ENCODE results near the gene ZFP36.

Gene ZFP36

DNA sequence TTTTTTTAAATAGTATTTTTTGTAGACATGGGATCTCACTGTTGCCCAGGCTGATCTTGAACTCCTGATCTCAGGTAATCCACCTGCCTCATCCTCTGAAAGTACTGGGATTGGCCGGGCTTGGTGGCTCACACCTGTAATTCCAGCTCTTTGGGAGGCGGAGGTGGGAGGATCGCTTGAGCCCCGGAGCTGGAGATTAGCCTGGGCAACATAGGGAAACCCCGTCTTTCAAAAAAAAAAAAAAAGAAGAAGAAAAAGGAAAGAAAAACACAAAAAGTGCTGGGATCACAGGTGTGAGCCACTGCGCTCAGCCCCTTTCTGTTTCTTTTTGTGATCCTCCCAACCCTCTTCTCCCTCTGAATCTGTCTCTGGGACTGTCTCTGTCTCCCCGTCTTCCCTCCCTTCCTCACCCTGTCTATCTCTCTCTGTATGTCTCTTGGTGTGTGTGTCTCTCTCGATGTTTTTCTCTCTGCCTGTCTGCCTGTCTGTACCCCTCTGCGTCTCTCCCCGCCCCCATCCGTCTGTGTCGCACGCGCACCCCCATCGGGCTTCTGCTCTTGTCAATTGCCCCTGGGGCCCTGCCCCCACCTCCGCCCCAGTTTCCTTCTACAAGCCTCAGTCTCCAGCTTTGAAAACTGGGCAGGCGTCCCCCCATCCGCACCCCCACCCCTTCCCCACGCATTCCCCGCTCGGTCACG is 540 bp upstream of the ZFP36 start:
- no peak for DNase-seq (ENCODE audit: low read depth)

DNA sequence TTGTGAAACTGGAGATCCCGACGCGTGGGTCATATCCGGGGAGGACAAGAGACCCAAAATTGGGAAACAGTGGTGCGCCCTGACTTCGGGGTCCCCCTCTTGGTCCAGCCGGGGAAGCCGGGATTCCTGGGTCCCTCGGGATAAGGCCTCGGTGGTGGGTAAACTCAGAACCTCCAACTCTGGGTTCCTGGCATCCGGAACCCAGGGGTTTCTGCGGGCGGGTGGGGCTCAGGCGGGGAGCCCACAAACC is 688 bp downstream of the ZFP36 start:
- no peak for DNase-seq (ENCODE audit: low read depth)

DNA sequence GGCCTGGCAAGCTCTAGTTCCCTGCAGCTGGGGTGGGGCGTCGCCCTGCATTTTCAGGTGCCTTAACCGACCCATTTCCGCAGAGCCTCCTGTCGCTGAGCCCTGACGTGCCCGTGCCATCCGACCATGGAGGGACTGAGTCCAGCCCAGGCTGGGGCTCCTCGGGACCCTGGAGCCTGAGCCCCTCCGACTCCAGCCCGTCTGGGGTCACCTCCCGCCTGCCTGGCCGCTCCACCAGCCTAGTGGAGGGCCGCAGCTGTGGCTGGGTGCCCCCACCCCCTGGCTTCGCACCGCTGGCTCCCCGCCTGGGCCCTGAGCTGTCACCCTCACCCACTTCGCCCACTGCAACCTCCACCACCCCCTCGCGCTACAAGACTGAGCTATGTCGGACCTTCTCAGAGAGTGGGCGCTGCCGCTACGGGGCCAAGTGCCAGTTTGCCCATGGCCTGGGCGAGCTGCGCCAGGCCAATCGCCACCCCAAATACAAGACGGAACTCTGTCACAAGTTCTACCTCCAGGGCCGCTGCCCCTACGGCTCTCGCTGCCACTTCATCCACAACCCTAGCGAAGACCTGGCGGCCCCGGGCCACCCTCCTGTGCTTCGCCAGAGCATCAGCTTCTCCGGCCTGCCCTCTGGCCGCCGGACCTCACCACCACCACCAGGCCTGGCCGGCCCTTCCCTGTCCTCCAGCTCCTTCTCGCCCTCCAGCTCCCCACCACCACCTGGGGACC is 1.2 kb downstream of the ZFP36 start:
- DNase-seq (ENCODE audit: low read depth), result peak; percentile 62

DNA sequence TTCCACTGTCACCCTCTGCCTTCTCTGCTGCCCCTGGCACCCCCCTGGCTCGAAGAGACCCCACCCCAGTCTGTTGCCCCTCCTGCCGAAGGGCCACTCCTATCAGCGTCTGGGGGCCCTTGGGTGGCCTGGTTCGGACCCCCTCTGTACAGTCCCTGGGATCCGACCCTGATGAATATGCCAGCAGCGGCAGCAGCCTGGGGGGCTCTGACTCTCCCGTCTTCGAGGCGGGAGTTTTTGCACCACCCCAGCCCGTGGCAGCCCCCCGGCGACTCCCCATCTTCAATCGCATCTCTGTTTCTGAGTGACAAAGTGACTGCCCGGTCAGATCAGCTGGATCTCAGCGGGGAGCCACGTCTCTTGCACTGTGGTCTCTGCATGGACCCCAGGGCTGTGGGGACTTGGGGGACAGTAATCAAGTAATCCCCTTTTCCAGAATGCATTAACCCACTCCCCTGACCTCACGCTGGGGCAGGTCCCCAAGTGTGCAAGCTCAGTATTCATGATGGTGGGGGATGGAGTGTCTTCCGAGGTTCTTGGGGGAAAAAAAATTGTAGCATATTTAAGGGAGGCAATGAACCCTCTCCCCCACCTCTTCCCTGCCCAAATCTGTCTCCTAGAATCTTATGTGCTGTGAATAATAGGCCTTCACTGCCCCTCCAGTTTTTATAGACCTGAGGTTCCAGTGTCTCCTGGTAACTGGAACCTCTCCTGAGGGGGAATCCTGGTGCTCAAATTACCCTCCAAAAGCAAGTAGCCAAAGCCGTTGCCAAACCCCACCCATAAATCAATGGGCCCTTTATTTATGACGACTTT is 2.0 kb downstream of the ZFP36 start:
- peak; percentile 70 for DNase-seq (ENCODE audit: low read depth)

DNA sequence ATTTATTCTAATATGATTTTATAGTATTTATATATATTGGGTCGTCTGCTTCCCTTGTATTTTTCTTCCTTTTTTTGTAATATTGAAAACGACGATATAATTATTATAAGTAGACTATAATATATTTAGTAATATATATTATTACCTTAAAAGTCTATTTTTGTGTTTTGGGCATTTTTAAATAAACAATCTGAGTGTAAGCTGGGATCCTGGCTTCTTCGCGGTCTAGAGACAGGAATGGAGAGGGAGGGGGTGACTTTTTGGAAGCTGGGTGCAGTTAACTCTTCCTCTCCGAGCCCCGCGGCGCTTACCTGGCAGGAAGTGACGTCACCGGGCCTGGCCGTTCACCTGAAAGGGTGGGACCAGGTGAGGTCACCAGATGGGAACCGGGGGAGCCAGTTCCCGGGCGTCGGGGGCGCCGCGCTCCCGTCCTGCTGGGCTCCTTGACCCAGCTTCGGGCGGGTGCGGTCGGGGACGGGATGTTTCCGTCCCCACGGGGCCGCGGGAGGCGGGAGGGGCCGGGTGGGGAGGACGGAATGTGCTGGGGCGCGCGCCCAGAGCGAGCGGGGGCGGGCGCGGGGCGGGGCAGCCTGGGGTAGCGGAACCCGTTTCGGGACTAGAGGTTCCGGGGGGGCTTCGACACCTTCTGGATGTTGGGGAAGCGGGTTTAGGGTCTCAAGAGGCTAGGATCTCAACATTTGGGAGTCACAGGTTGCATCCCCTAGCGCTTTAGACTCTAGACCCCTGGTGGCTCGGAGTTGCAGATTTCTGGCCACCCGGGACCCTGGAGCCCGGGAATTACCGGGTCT is 2.8 kb downstream of the ZFP36 start:
- DNase-seq (ENCODE audit: low read depth), result peak; percentile 87

DNA sequence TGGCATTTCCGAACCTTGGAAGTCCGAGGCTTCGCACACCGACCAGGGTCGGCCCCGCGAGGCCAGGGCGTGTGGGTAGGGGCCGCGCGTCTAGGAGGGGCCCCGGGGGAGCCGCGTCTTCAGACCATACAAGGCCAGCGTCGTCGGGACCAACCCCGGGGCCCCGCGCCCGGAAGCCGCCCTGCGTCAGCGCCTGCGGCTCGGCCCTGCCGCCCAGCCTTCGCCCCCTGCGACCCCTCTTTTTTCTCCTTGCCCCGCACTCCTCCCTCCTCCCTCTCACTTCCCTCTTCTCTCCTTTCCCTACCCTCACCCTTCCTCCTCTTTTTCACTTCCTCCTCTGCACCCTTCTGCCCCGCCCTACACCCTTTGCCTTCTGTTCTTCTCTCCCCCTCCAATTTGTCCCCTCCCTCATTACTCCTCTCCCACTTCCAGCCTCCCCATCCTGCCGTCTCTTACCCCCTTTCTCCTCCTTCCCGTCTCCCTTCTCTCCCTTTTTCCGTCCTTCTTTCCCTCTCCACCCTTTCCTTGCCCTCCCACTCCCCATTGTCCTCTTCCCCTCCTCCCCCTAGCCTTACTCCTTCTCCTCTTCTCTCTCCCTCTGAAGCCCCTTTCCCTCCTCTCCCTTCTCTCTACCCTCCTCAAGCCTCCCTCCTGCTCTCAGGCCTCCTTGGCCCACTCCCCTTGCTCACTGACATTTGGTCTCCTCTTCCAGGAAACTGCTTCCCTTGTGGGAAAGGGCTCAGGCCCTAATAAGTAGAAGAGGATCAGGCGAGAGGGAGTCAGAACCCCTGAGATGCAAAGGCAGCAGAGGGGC is 3.6 kb downstream of the ZFP36 start:
- no peak for DNase-seq (ENCODE audit: low read depth)

DNA sequence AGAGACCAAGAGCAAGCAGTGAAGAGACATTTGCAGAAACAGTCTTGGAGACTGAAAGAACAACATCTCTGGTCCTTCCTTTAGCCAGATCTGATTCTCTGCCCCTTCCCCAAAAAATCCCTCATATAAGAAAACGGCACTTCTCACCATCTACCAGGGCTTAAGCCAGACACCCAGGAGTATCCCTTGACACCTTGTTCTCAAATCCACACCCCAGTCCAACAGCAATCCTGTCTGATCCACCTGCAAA is 4.1 kb downstream of the ZFP36 start:
- no peak for DNase-seq (ENCODE audit: low read depth)

DNA sequence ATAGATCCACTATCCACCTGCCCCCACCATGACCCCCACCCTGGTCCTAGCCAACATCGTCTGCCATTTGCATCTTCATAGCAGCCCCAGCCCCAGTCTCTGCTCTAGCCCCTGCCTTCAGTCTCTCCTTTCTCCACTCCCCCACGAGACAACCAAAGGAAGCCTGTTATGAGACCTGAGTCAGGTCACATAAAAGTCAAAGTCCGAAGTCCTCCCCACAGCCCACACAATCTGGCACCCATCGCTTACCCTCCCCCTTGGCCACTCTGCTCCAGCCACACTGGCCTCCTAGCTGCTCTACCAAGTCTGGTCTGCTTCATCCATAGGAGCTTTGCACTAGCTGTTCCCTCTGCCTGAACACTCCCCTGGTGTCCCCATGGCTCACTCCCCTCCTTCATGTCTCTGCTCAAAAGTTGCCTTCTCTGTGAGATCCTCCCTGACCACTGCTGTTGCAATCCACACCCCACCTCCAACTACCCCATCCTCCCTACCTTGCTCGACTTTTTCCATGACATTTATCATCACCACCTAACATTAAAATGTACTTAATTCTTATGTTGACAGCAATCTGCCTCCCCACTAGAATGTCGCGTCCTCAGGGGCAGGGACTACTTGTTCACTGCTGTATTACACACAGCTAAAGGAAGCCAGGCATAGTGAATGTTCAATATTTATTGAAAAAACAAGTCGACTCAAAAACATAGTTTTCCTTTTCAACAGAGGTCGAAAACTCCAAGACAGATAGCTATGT is 4.6 kb downstream of the ZFP36 start:
- peak; percentile 88 for DNase-seq (ENCODE audit: low read depth)

DNA sequence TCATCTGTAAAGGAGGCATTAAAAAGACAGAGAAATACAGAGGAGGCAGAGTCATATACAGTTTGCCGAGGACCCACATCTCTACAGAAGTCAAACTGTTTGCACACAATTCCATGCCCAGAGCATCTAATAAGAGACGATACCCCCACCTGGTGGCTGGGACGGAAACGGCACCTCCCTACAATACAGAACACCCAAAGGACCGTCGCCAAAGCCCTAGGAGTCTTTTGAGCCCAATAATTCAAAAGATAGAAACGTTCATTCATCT is 5.1 kb downstream of the ZFP36 start:
- DNase-seq (ENCODE audit: low read depth), result peak; percentile 93

DNA sequence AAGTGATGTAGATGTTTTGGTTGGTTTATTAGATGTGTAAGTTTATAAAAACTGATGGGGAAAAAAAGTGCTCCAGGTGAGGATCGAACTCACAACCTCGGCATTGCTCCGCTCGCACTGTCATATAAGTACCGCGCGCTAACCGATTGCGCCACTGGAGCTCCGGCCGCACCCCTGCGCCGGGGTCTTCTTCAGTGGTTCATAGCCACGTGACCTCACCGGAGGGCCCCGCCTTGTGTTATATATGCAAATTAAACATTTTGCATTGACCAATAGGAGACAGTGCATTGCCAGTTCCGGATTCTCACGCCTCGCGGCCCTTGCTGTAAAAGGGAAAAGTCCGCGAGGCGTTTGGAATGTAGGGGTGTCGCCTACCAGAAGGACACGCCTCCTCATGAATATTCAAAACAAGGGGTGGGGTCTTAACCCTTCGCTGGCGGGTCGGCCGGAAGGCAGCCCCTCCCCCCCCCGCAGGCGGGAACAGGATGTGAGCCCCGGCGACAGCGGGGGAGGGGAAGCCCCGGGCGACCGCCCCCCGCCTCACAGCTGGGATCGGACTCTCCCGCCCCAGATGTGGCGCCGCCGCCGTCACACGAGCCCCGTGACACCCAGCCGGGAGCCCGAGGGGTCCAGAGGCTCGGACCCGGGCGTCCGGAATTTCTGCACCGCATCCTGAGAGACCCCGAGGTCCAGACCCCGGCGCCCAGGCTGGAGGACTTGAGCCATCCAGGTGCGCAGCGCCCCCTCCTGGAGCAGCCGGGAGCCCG is 5.6 kb downstream of the ZFP36 start, which contains the start of gene PLEKHG2:
TSS of gene PLEKHG2 (plus strand) at position 570 of the 767 bp plus-strand sequence. CDS start 1,418 bp downstream, outside the sequence.
- DNase-seq (ENCODE audit: low read depth), result peak; percentile 100

DNA sequence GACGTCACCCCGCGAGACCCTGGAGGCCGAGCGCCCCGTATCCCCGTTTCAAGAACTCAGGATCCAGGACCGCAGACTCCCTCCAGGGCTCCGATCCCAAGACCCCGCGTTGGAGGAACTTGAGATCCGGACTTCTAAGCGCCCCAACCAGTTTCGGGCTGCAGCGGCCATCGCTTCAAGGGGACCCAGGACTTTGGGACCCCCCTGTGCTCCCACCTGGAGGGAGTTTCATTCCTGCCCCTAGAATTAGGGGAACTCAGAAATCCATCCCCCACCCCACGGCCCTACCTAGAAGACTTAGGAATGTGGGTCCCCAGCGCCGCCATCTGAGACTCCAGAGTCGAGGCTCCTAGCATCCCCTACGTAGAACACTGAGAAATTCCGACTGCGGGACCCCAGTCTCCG is 6.2 kb downstream of the ZFP36 start:
- no peak for DNase-seq (ENCODE audit: low read depth)

DNA sequence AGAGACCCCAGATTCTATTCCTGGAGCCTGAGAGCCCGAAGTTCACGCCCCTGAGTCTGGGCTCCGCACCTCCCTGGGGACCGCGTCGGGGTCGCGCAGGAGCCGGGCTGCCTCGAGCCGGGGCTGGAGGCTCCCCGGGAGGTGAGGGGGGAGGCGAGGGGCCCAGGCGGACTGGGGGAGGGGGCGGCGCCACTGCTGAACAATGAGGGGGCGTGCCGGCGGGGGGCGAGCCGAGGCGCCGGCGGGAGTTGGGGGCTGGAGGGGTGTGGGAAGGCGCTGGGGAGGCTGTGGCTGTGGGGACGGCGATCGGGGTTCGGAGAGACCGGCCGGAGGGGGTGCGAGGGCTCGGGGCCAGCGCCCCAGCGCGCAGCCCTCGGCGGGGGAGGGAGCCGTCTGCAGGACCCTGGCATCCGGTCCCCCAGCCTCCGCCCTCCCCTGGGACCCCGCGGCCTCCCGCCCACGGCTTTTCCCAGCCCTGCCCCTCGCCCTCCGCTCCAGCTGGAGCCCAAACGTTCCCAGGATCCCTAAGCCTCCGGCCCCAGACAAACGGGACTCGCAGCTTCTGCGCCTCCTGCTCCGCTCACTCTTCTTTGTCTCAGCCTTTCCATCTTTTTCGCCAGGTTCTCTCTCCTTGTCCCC is 6.7 kb downstream of the ZFP36 start:
- peak; percentile 73 for DNase-seq (ENCODE audit: low read depth)

DNA sequence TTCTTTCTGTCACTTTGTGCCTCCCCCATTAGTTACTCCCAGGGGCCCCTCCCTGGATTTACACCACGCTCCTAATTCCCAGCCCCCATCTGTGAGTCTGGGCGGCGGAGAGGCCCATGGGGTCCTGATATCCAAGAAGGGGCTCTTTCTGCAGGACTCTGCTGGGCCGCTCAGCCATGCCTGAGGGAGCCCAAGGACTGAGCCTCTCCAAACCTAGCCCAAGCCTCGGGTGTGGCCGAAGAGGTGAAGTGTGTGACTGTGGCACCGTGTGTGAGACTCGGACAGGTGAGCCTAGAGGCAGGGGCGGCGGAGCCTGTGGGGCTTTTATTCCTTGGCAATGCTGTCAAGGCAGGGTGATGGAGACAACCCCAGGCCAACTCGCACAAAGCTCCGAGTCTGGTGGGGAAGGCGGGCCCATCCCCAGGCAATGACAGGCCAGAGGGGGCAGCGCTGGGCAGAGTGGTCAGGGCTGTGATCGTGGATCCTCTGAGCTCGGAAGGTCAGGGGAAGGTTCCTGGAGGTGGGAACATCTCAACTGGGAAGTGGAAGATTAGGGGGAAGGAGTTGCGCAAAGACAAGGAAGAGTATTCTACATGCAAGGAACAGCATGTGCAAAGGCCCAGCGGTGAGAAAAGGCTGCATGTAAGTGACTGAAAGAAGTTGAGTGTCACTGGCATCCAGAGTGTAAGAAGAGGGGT is 7.4 kb downstream of the ZFP36 start:
- DNase-seq (ENCODE audit: low read depth), result no peak

DNA sequence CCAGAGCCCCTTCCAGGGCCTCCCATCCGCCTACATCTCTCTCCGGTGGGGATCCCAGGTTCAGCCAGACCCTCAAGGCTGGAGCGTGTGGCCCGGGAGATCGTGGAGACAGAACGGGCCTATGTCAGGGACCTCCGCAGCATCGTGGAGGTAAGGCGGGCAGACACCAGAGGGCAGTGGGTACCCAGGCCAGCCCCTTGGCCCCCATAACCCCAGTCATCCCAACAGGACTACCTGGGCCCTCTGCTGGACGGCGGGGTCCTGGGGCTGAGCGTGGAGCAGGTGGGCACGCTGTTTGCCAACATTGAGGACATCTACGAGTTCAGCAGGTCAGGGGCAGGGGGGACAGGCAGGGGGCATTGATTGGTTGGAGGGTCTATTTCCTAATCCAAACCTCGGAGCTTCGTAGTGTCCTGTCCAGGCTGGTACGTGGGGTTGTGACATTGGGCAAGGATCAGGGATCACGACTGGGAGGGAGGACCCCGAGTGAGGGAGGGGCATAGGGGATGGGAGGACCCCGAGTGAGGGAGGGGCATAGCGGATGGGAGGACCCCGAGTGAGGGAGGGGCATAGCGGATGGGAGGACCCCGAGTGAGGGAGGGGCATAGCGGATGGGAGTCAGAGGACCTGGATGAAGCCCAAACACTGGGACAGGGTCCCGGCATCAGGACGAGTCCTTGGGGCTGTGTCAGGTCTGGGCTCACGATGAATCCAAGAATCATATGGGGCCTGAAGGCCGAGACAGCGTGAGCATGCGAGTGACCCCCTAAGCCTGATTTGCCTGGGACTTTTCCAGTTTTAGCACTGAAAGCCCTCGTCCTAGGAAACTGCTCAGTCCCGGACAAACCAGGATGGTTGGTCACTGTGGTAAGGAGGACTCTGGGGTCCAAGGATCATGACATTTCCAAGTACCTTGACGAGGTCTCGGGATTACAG is 8.7 kb downstream of the ZFP36 start:
- DNase-seq (ENCODE audit: low read depth), result no peak

DNA sequence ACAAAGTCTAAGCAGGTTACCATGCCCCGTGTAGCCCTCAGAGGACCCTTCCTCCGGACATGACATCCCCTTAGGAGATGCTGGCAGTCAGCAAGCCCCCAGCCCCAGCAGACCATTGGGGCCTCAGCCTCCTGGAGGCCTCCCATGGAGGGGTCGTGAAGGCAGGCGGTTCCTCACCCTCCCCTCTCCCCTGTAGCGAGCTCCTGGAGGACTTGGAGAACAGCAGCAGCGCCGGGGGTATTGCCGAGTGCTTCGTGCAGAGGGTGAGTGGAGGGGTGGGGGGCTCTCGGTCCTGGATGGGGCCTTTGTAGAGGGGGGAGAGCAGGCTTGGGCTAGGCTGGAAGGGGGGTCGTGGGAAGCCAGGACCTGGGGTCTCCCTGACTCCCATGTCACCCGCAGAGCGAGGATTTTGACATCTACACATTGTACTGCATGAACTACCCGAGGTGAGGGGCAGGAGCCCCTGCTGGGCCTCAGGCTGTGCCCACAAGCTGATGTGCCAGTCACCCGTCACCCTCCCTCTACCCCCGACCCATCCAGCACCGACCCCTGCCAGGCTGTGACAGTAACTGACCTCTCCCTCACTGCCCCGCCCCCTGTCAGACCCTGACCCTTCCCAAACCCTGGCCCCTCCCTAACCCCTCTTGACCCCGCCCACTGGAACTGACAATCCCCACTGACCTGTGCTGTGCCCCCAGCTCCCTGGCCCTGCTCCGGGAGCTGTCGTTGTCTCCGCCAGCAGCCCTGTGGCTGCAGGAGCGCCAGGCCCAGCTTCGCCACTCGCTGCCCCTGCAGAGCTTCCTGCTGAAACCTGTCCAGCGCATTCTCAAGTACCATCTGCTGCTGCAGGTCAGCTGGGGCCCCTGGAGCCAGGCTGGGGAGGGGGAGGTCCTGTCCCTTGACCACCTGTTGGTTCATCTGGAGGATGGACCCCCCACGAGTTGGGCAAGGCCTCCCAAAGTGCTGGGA is 9.8 kb downstream of the ZFP36 start:
- no peak for DNase-seq (ENCODE audit: low read depth)

DNA sequence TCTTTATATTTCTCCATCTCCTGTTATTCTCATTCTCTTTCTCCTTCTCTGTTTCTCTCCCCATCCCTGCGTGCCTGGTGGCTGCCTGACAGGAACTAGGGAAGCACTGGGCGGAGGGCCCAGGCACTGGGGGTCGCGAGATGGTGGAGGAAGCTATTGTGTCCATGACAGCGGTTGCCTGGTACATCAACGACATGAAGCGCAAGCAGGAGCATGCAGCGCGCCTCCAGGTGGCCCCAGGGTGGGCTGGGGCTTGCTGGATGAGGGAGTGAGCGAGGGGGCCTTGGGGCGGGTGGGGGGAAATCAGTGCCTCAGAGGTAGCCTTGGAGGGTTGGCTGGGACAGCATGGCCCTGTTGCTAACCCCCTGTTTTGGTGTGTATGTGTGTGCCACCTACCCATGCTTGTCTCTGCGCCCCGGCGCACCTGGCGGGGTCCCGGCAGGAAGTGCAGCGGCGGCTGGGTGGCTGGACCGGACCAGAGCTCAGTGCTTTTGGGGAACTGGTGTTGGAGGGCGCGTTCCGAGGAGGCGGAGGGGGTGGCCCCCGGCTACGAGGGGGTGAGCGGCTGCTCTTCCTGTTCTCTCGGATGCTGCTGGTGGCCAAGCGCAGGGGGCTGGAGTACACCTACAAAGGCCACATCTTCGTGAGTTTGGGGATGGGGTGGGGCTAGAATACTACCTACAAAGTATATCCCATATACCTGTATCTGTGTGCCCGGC is 11.0 kb downstream of the ZFP36 start:
- no peak for DNase-seq (ENCODE audit: low read depth)

Data from fibroblast of gingiva (primary cell).